GM19455 (cell line): ENCODE measurements around the gene NWD2.

Source experiments
- ATAC-seq: cut with Tn5 transposase; IDR thresholded peaks from one replicate; pipeline ENCODE4 v1.9.1; 2021; ENCODE audit not compliant: unreplicated experiment

NWD2 gene

DNA sequence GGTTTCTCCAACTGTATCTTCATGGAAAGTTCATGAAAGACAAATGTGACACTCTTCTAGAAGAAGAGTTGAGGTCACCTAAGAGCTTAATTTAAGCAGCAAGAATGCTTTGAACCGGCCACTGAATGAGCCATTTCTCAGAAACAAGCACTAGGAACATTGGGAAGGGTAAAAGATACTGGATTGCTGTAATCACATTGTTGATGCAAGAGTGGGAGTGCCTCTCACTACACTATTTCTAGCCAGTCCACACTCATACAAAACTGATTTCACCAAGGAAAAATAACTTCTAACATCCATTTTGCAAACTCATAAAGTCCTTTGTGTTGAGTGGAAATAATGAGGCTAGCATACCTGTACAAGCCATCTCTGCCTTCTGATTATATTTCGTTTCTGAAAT, 221.3 kb downstream of the NWD2 start:
- ATAC-seq, result no peak

DNA sequence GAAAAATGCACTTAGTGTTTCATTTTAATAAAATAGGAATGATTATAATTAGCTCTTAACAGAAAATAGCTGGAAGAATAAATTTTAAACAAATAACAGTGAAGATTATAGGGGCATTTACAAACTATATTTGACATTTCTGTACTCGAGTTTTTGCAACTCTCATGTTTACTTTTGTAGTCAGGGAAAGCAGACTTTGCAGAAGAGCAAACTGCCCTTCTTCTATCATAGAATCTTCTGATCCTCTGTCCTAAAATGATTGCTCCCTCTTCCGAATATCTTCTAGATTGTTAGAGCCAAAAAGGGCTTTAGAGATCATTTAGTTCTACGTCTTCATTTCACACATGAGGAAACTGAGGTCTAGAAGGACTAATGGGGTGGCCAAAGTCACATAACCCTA, 222.7 kb downstream of the NWD2 start:
- ATAC-seq, result no peak

GRCh38 chr4:37467824-37468223, 223.3 kb downstream of the NWD2 start:
- no peak for ATAC-seq

DNA sequence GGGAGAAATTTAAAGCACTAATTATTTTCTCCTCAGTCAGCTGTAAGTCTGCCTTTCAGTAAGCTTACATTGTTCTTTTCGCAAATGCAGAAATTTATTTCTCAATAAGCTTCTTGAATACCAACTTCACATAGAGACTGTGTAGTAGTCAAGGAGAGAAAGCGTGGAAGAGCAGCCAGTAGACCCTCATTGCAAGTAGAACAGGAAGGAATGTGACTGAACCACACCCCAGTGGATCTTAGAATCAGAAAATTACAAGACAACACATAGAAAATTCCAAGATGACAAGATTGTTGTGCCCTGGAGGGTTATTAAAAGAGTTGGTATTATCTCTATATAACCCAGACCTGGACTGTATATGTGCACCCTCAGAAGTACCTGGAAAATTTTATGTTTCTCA, 224.7 kb downstream of the NWD2 start:
- no peak for ATAC-seq

DNA sequence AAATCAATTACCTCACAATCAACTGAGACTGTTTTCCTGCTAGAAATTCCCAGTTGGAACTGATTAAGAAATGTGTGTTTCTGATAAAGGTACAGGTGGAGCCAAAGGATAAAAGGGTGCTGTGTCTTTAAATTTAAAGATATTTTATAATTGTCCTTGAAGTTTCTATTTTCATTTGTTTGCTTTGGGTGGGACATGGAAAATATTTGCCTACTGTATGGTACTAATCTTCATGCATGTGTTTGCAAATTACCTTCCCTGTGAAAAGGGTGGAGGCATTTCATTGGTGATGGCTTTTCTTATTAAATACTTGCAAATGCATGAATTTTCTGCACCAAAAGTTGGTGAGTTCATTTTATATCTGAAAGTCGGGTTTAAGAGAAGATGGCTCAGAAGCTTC, 225.7 kb downstream of the NWD2 start:
- no peak for ATAC-seq

GRCh38 chr4:37471093-37471492, 226.6 kb downstream of the NWD2 start:
- no peak for ATAC-seq

GRCh38 chr4:37471971-37472370, 227.4 kb downstream of the NWD2 start:
- no peak for ATAC-seq

GRCh38 chr4:37473807-37474206, 229.3 kb downstream of the NWD2 start:
- ATAC-seq, result no peak

DNA sequence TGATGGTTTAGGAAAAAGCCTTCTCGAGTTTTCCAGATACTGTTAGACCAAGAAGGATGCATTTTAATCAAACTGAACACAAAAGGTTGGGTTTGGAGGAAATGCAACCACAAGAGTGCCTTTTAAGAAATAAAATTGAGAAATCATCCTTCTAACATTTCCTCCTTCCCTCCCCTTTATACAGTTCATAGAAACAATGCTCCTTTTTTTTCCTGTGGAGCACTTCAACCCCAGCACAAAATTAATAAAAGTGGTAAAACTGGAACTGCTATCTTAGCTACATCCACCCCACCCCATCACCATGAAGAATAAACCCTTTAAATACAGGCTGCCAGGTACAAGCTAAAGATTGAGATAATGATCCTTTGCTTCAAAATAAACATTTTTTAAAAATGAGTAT, 230.5 kb downstream of the NWD2 start:
- no peak for ATAC-seq

GRCh38 chr4:37475776-37476175, 231.2 kb downstream of the NWD2 start:
- ATAC-seq, result no peak

GRCh38 chr4:37476256-37476655, 231.7 kb downstream of the NWD2 start:
- no peak for ATAC-seq

DNA sequence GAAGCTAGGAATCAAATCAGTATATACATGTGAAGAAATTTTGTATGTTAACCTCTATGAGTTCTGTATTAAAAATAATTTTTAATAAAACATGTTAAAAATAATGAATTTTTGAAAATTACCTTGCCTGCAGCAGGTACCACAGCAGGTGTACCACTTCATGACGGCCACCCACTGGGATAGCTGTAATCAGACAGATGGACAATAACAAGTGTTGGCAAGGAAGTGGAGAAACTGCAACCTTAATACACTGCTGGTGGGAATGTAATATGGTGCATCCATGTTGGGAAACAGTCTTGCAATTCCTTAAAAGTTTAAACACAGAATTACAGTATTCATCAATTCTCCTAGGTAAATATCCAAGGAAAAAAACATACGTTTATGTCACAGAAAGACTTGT, 232.1 kb downstream of the NWD2 start:
- no peak for ATAC-seq

DNA sequence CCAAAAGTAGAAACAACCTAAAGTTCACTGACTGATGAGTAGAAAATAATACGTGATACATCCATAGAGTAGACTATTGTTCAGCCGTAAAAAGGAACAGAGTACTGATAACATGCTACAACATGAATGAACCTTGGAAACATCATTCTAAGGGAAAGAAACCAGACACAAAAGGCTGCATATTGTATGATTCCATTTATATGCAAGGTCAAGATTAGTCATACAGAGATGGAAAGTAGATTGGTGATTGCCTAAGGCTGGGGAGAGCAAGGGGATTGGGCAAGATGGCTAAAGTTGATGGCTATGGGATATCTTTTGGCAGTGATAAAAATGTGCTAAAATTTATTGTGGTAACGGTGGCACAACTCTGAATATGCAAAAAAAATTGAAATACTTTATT, 232.6 kb downstream of the NWD2 start:
- no peak for ATAC-seq

GRCh38 chr4:37478151-37478550, 233.6 kb downstream of the NWD2 start:
- ATAC-seq, result no peak

- ATAC-seq, result no peak
Measured at GRCh38 chr4:37480509-37480908, 236.0 kb downstream of the NWD2 start.

GRCh38 chr4:37481547-37482122, 237.1 kb downstream of the NWD2 start:
- no peak for ATAC-seq

DNA sequence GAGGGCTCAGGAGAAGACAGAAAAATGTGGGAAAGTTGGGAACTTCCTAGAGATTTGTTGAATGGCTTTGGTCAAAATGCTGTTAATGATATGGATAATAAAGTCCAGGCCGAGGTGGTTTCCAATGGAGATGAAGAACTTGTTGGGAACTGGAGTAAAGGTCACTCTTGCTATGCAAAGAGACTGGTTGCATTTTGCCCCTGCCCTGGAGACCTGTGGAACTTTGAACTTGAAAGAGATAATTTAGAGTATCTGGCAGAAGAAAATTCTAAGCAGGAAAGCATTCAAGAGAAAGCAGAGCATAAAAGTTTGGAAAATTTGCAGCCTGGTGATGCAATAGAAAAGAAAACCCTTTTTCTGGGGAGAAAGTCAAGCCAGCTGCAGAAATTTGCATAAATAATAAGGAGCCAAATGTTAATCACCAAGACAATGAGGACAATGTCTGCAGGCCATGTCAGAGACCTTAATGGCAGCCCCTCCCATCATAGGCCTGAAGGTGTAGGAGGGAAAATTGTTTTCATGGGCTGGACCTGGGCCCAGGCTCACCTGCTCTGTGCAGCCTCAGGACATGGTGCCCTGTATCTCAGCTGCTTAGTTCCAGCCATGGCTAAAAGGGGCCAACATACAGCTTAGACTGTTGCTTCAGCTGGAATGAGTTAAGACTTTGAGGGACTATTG, 237.8 kb downstream of the NWD2 start:
- ATAC-seq, result no peak

DNA sequence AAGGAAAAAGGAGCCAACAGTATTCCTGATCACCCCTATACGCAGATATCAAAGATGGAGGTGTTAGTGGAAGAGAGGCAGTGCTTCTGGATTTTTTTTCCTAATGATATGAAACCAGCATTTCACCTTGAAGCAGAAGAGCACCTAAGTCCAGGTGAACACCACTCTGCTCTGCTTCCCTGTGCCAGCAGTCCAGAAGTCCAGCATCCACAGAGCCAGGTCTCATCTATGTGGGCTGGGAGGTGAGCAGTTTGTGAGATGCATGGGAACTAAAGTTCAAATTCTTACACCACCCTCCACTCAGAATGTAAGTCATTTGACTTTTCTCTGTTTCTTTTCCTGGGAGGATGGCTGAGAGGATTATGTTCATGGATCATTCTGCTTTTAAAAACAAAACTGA, 239.1 kb downstream of the NWD2 start:
- no peak for ATAC-seq

GRCh38 chr4:37486166-37486565, 241.6 kb downstream of the NWD2 start:
- ATAC-seq, result no peak

- ATAC-seq, result no peak
Measured at GRCh38 chr4:37487668-37488067, 243.1 kb downstream of the NWD2 start.

GRCh38 chr4:37489697-37490096, 245.2 kb downstream of the NWD2 start:
- ATAC-seq, result no peak

DNA sequence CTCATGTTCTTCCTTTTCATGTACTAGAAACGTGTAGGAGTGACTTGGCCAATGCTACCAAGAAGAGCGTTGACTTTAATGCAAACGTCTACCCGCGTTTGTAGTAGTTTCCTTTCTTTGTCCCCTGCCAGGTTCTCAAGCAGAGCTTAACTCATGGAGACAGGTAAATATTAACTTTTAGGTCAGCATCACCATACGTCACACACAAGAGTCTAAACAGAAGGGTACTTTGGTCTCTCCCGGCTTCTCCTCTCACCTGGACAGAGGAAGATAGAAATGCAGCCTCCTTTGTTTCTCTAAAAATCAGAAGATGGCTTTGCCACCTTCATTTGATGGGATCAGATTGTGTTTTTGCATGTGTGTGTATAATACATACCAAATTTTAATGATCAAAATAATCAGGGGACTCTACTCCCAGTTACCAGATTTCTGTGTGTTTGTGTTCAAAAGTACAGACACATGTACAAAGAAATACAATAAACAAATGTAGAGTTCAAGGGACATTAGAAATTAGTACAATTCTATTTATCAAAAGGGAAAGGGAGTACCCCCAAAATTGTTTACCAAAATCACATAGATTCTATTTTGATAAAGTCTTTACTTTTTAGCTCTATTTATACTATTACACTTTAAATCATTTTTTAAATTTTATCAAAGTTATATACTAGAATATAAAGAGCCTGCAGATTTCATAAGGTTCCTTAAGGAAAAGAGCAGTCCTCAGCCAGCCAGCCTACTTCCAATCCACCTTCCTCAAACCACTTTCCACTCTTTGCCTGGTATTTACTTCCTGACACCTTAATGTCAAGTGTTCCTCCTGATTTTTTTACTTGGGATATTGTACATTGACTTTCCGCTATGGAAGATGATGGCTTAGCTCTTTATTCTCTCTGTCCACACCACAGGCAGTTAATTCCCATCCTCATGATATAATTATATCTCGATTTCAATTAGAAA, 246.1 kb downstream of the NWD2 start:
- ATAC-seq, result no peak
